ENCODE data around the gene CDC42BPA.
A peak's percentile ranks its signal among the peaks of the same experiment; 100 is the strongest.
"Not testable (repeated sequence)": the region's sequence is repeated elsewhere in the genome, so short reads cannot be mapped to it uniquely, and the experiment has no call there.

CDC42BPA gene

DNA sequence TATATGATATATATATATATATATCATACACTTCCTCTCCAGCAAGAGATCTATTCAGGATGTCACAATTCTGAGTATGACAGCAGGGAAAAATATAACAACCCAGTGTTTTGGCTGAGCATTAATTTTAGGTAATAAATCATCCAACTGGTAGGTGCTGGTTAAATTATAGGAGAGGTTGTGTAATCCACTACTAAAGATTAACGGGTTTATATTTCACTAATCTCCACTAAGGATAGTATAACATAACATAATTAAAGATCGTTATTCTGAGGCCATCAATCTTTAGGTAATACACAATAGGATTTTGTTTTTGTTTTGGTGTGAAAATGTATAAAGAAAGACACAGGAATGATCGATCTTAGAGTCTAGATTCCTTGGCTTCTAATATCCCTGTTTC lies 276.0 kb downstream of the CDC42BPA start:
- DNase-seq, result no peak

DNA sequence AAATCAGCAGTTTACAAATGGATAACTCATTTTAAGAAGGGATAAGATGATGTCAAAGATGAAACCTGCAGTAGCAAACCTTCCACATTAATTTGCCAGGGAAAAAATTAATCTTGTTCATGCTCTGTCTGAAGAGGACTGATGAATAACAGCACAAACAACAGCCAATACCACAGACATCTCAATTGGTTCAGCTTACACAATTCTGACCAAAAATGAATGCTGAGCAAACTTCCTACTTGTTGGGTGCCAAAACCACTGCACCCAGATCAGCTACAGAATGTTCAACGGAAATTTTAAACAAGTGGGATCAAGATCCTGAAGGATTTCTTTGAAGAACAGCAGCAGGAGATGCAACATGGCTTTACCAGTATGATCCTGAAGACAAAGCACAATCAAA lies 279.9 kb downstream of the CDC42BPA start:
- no peak for DNase-seq

DNA sequence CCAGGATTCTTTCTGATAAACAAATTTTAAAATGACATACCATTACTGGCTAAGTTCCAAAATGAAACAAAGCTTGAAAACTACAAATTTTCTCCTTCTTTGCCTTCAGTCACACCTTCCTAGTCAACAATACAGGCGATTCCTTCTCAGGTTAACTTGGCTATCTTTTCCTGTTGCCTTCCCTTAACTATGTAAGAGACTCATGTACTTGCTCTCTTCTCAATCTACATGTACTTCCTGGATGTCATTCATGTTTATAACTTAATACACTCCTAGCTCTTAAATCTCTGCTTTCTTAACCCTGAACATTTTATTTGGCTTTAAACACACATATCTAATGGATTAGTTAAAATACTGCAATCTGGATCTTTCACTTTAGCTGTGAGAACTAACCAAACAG lies 281.2 kb downstream of the CDC42BPA start:
- no peak for DNase-seq

DNA sequence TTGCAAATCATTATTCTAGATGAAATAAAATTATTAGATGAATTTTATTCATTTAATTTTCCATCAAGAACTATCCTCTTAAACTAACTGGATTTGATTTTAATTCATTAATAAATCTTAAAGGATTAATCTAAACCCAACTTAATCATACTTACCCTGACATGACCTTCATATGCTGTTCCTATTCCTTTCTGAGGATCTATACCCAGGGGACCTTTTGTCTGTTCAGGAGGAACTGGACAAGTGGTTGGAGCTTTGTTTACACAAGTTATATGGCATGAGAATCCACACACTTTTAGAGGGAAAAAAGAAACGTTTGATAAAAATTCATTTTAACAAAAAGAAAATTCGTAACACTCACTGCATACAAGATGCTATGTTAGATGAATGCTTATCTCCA lies 283.0 kb downstream of the CDC42BPA start:
- DNase-seq, result no peak

DNA sequence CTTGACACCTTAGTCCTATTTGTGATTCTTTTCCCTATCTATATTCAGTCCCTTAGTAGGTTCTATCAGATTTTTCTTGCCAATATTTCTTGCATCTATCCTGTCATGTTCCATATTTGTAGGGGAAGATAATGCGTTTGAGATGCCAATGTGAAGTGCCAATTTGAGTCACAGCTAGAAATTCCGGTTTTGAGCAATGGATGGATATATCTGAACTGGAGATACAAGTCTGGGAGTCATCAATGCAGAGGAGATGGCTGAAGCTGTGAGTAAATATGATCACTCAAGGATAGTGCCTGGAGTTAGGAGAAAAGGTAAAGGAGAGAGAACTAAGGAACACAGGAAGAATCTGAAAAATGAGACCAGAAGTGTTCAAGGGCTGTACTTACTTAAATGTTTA lies 284.4 kb downstream of the CDC42BPA start:
- DNase-seq, result no peak

DNA sequence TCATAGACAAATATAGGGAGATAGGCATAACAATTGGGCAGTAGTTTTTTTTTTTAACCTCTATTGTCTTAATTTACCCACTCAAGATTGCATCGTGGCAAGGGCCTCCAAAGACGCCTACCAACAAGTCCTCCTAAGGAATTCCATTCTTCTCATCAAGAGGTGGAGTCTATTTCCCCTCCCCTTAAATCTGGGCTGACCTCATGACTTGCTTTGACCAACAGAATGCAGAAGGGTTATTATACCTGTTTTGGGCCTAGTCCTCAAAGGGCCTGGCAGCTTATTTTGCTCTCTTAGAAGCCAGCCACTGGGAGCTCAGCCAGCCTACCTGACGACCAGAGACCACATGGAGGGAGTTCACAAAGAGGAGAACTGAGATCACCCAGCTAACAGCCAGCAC lies 285.9 kb downstream of the CDC42BPA start:
- no peak for DNase-seq

DNA sequence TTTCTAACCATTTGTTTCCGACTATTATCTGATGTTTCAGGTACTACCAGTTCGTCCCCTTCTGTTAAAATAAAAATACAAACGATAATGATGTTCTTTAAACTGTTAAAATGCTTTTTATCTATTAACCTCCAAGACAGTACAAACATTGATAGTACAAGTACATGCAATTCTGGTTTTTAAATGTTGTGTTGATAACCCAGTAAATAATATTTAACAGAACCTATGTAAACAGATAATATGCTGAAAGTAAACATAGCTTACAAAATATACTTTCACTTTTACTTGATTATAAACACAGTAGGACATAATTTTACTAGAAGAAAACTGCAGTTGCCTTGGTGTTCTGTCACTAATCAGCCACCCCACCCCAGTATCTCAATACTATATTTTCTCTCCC lies 301.3 kb downstream of the CDC42BPA start:
- no peak for DNase-seq

DNA sequence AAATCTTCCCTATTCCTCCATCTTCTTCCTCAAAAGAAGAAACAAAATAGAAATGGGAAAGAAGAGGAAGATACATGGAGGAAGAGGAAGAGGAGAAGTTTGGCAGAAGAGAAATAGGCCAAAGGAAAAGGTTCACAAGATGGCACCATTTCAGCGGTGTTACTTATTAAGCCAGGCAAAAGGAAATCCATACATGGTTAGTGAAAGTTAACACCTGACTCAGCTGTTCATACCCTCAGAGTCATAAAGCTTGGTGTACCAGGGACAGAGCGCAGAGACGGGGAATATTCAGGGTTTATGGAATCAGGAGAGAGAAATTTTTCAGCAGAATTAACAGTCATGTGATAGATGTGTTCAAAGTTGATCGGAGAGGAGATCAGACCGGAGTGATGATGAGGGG lies 307.6 kb downstream of the CDC42BPA start:
- no peak for DNase-seq

DNA sequence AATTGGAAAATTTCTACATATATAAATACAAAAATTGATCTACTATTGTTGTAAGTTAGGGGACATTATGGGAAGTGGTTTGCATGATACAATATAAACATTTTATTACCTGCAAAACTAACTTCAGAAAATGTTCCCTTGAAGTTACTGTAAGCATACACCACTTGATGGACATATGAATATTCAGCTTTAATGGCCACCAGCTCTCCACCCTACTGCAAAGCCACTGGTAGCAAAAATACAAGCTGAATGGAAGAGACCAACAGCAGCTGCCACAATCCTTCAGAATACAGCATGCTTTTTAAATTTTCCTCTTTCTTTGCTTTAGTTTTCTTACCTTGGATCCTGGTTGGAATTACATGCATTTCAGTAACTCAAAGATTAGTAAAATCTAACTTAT lies 308.4 kb downstream of the CDC42BPA start:
- no peak for DNase-seq

DNA sequence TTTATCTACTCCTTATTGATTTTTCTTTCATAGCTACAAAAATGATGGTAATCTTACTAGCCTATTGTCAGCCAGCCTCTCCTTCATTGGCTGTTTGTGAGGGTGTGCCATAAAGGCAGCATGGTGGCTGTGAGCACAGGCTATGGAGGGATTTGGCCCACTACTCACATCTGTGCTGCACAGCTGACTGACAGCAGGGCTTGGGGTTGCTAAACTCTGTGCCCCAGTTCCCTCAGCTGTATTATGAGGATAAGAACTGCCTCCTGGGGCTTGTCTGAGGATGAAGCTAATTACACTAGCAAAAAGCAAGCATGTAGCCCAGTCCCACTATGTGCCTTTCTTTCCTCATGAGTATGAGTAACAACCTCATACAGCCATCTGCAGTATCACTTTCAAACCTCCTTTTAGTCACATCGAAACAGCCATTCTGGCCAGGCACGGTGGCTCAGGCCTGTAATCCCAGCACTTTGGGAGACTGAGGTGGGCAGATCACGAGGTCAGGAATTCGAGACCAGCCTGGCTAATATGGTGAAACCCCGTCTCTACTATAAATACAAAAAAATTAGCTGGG lies 312.0 kb downstream of the CDC42BPA start:
- no peak for DNase-seq

DNA sequence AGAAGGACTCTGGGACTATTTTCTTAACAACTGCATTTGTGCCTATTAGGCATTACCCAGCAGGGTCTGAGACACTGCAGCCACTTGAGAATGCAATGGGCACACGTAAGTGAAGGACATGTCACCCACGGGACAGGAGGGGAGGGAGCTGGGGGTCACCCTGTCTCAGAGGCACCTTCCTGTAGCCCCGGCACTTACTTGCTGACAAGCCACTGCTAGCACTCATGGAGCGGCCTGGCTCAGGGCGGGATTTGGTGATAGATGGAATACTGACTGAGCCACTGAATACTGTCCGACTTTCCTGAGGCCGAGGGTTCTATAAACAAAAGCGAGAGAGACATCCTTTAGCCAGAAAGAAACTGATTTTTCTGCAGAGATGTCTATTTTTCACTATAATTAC lies 313.5 kb downstream of the CDC42BPA start:
- no peak for DNase-seq

DNA sequence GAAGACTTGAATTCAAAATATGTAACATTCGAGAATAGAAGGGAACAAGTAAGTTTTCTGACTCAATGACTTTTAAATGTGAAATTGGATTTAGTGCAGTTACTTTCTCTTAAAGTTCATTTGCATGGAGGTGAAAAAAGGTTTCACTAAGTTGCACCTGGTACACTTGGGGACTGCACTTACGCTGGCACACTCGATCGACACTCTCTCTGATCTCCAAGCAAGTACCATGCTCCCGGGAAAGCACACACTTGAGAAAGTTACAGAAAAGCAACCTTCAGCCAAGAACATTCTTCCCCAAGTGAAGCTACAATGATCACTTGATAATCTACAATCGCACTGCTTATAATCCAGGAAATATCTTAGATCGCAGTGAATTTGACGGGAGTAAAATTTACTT lies 315.1 kb downstream of the CDC42BPA start:
- no peak for DNase-seq

DNA sequence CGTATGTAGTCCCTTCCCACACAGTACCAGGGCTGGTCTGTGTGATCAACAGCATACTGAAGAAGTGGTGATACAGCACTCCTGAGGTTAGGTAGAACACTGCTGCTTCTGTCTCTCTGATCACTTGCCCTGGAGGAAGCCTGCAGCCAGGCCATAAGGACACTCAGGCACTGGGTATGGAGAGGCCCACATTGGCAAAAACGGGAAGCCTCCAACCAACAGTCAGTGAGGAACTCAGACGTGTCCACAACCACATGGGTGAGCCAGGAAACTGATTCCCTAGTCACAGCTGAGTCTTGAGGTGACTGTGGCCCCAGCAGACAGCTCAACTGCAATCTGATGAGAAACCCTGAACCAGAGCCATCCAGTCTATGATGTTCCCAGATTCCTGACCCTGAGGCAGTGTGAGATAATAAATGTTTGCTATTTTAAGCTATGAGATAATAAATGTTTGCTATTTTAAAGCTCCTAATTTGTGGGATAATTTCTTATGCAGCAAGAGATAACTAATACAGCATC lies 315.7 kb downstream of the CDC42BPA start:
- DNase-seq, result no peak

DNA sequence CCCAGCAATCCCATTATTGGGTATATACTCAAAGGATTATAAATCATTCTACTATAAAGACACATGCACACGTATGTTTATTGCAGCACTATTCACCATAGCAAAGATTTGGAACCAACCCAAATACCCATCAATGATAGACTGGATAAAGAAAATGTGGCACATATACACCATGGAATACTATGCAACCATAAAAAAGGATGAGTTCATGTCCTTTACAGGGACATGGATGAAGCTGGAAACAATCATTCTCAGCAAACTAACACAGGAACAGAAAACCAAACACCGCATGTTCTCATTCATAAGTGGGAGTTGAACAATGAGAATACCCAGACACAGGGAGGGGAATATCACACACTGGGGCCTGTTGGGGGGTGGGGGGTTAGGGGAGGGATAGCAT lies 318.7 kb downstream of the CDC42BPA start:
- DNase-seq, result not testable (repeated sequence)

DNA sequence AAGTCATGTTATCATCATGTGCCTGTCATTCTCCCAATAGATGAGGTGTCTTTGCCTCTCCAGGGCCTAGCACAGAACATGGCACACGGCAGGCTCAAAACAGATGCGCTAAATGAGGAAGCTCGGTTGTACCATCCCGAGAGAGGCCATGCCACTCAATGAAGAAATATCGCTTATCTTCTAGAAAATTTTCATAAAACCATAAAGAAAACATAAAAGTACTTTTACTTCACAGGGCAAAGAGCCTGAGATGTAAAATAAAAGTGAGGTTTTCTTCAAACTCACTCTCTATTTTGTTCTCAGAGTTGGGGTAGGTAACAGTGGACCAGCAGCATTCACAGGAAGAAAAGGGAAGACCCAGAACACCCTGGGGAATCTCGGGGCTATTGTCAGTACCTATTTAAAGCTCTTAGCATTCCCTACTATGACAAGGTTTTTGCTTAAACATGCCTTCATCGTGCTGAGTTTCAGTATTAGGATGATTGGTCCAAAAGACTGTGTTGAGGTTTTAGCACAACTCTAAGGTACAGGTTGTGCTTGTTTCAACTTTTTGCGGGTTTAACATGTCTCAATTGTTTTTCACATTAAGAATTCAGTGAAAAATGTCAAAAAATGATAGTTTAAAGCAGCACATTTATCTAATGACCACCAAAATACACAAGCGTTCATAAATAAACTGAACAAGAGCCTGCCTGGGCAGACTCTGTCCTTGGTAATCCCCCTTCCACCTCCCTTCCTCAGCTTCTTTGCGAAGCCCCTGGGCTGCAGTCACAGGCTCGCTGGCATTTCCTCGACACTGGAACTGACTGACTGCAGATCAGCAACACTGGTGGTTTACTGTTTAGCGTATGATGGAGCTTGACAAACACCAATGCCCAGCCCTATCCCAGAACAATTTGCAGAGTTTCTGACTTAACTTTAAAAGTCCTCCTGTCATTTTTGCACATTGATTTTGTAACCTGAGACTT lies 322.6 kb downstream of the CDC42BPA start:
- DNase-seq, result no peak

DNA sequence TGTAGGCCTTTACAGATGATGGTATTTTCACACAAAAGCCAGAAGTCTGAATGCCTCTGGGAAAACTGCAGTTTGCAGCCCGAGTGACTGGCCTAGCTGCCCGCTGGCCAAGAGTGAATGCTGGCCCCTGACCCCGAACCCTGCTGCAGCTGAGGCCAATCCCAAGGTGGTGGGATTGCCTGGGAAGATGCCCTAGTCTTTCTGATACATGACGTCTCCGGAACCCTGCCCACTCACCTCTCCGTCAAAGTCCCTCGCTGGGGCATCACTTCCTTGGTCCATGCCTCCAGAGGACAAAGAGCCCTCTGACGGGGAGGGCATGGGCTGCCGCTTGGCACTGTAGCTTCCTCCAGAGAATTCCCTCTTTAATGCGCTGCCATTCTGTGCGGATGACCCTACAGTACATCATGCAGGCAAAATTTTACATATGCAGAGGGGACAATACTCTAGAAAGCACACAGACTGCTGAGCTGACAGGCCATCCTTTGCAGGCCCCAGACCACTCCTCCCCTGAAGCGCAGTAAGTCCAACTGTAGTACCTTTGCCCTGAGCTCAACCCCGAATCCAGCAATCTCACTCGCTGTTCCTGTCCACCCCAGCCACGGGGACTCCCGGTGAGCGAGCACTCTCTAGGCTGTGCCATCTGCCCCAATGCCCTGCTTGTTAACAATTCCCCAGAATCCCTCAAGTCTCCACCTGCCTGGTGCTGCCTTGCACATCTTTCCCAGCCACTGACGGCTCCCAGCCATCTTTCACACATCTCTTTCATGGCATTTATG lies 323.5 kb downstream of the CDC42BPA start:
- DNase-seq, result no peak

DNA sequence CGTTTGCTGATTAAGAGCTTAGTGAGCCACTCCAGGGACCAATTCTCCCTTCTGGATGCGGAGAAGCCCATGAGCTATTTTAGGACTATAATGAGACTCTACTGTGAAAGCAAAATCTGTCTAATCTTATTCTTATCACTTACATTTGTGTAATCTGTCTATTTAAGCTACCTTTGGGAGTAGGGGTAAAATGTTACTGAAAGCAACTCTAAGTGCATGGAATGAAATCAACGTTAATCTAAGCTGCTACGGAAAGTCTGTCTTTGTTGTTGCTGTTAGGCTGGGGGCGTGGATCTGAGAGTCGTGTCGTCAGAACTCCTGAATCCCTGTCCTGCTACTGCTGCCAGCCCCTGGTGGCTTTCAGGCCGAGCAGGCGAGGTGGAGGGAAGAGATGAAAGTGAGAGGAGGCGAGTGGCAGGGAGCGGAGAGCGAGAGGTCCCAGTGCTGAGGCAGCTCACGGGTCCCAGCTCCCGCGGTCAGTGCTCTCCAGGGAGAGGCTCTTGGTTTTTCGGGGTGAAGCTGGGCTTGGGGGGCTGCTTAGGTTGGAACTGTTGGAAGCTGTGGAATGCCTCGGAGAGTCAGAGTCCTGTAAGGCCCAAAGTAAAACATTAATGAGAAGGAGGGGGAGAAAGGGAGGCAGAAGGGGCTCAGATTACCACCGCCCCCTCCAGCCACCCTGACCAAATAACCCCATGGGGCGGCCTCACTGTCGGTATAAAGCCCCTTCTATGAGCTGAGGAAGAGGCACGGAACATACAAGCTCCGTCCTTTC lies 324.3 kb downstream of the CDC42BPA start:
- no peak for DNase-seq

DNA sequence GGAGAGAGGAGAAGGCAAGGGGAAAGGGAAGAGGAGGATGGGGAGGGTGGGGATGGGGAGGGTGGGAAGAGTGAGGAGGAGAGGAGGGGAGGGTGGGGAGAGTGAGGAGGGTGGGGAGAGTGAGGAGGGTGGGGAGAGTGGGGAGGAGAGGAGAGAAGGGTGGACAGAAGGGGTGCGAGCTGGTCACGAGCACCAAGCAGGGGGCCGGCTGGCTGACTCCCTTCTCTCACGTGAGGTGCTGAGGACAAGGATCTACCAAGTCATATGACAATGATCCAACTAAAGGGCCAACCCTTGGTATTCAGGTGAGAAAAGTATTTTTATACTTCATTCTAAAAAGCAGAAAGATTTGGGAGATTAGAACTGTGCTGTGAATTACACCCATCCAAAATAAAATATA lies 326.4 kb downstream of the CDC42BPA start:
- no peak for DNase-seq

DNA sequence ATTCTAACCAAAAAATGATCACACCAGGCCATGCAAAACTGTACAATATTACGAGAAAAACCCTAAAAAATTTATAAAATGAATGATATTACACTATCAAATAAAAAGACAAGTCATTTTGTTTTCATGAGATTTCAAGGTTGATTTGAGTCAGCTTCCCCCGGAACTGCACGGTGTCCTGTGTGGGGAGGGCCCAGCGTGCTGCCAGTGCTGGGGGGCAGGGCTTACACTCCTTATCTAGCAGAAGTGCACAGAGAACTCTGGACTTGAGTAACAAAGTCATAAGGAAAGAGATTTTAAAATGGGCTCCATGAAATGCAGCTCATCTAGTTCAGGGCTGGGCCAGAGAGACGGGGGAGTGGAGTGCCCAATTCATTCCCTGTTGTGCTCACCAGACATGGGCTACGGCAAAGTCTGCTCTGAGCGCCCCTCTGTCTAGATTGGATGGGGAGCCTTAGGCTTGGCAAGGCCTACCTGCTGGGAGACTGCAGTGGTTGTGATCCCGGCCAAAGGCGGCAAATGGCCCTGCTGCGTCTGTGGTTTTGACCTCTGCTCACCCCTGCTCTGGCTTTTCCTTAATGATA lies 328.1 kb downstream of the CDC42BPA start:
- peak; percentile 28 for DNase-seq

DNA sequence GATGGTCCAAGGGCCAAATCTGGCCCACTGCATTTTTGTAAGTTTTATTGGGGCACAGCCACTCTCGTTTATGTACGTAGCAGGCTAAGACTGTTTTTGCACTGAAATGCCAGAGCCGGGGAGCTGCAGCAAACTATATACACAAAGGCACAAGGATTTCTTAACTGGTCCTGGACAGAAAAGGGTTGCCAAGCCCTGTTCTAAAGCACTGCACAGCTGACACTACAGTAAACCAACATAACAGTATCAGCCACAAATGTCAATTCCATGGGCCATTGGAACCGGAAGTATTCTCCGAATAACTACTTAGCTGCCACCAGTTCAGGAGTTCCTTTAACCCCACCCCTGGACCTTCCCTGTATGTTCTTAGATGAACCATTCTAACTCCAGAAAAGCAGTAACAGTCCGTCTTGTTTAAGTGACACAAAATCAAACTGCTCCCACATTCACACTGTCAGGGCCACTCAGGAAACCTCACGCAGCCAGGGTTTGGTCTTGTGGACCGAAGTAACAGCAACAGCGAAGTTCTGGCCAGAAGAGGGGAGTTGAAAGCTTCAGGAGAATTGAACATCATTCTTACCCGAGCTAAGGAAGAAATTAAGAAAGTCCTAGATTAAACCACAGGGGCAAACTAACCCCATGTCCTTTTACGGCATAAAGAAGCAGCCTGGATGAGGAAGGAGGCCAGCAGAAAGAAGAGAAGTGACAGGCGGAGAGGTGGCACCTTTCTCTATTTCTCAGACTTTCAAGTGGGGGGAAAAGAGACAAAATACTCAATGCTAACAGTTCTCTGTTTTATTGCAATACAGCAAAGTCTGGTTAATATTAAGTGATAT lies 329.0 kb downstream of the CDC42BPA start:
- DNase-seq, result no peak

DNA sequence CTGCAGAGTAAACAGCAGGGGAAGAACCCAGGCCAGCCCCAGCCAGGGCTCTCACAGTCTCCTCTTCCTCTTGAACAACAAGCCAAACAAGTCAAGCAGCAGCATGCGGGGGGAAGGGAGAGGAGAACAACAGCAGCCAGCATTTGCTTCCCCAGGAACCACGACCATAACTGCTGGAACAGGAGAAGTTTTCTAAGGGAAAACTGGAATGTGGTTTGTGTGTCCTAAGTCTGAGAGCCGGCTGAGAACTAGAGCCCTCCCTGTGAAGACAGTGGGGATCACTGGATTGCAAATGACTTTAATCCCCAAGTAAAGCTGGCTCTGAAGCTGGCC lies 330.0 kb downstream of the CDC42BPA start:
- no peak for DNase-seq

Measured in CD4-positive, alpha-beta T cell treated with Interleukin-10 for 1 hour (primary cell).